ENCODE measurements around the gene ERV3-1. TPM values are rescaled to one million over a fixed set of nuclear protein-coding genes. Genes with fewer than 3 reads are reported as not detected.
A peak's percentile ranks its signal among the peaks of the same experiment; 100 is the strongest.

Gene ERV3-1
- total RNA-seq, 1 experiment from 2014 or later = 16.5 TPM

DNA sequence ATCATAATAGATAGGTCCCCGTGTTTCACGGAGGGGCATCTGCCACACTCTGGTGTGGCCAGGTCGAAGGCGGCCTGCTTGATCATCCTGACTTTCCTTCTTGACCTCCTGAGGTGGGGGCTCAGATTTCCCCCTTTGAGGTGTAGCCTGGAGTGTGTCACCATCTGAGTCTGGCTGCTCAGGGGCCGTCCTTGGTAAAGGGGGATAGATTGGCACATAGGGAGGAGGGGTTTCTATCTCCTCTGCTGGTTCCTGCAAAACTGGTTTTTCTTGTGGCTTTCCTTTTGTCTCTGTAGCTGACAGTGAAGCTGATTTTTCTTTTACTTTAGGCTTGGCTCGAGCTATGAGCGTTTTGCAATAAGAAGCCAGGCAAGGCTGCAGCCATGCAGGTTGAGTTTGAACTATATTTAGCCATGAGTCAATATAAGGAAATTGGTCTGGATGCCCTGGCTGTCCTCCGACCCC, 8.5 kb downstream of the ERV3-1 start:
- Histone ChIP-seq H2BK5ac (ENCODE audit: insufficient read length, low read length) (no peak overlapping the region), H3K79me1 (ENCODE audit: insufficient read depth, low read depth, low read length, poor library complexity, severe bottlenecking) (no peaks in the 10 kb centered on the region), H3K4me1 (ENCODE audit: insufficient read depth, low read length) (no peaks in the 10 kb centered on the region; the same call in 1 of the 2 replicates), H3K56ac (ENCODE audit: insufficient read length, low read depth, low read length) (no peak overlapping the region), H3K9ac (ENCODE audit: extremely low read depth, insufficient read length, low read length) (no peak overlapping the region), H2BK20ac (ENCODE audit: low read depth, low read length, poor library complexity, severe bottlenecking) (no peak overlapping the region), H3K18ac (ENCODE audit: insufficient read length, low read depth, low read length) (no peak overlapping the region), H4K91ac (ENCODE audit: insufficient read length, low read depth, low read length) (no peak overlapping the region), H4K20me1 (ENCODE audit: control insufficient read depth, insufficient read depth, insufficient read length) (no peaks in the 10 kb centered on the region), H4K5ac (ENCODE audit: insufficient read length, low read depth, low read length) (no peak overlapping the region), H2BK15ac (ENCODE audit: low read depth, low read length) (no peak overlapping the region), H3K4me2 (ENCODE audit: insufficient read depth, insufficient read length, low read length) (no peak overlapping the region), H2AK5ac (ENCODE audit: insufficient read length, low read length) (no peak overlapping the region), H3K27ac (ENCODE audit: insufficient read length, low read depth, low read length) (no peak overlapping the region), H2BK120ac (ENCODE audit: low read depth, low read length, poor library complexity, severe bottlenecking) (no peak overlapping the region), H3K23me2 (ENCODE audit: insufficient read length, low read depth, low read length, poor library complexity, severe bottlenecking) (no peaks in the 10 kb centered on the region), H2AFZ (ENCODE audit: low read length) (no peak overlapping the region), H3K27me3 (ENCODE audit: insufficient read depth, low read length) (no peaks in the 10 kb centered on the region), H4K8ac (replicated peaks; ENCODE audit: insufficient read length, low read depth, low read length) (no peak overlapping the region), H3K9me3 (ENCODE audit: control insufficient read depth, low read depth, low read length) (peaks cover 27% of the 10 kb centered on the region), H3T11ph (ENCODE audit: low read length) (no peak overlapping the region), H3K23ac (ENCODE audit: insufficient read length, low read depth, low read length) (no peak overlapping the region), H2BK12ac (ENCODE audit: insufficient read length, low read depth, low read length) (no peak overlapping the region), H3K79me2 (ENCODE audit: insufficient read depth, low read length) (peaks cover 3% of the 10 kb centered on the region; the same call in 1 of the 2 replicates), H3K4ac (ENCODE audit: low read depth, low read length) (no peak overlapping the region), H3K14ac (ENCODE audit: insufficient read depth, low read length) (no peak overlapping the region)
- Mint-ChIP-seq H3K27me3 (ENCODE audit: low read depth) (no peaks in the 10 kb centered on the region), H3K4me3 (peak overlapping the region in 1 of 2 experiments; percentile 25; a peak in 1 of 5 replicates), H3K27ac (peak overlapping the region in 2 of 3 experiments; percentile 85 to 88; a peak in 3 of 7 replicates), H3K9me3 (peaks cover 82 to 87% of the 10 kb centered on the region in 2 experiments), H3K4me1 (peaks cover 15 to 16% of the 10 kb centered on the region in 2 experiments), H3K36me3 (ENCODE audit: insufficient read depth in 1 of 3, low read depth in 3 of 3) (peaks cover 77 to 83% (median 80%) of the 10 kb centered on the region in 3 experiments)
- TF ChIP-seq, protein P1, sequence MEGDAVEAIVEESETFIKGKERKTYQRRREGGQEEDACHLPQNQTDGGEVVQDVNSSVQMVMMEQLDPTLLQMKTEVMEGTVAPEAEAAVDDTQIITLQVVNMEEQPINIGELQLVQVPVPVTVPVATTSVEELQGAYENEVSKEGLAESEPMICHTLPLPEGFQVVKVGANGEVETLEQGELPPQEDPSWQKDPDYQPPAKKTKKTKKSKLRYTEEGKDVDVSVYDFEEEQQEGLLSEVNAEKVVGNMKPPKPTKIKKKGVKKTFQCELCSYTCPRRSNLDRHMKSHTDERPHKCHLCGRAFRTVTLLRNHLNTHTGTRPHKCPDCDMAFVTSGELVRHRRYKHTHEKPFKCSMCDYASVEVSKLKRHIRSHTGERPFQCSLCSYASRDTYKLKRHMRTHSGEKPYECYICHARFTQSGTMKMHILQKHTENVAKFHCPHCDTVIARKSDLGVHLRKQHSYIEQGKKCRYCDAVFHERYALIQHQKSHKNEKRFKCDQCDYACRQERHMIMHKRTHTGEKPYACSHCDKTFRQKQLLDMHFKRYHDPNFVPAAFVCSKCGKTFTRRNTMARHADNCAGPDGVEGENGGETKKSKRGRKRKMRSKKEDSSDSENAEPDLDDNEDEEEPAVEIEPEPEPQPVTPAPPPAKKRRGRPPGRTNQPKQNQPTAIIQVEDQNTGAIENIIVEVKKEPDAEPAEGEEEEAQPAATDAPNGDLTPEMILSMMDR (conservative IDR thresholded peaks at IDR 0.05) = no peak
- DNase-seq = no peak
- WGBS (ENCODE audit: extremely low coverage, insufficient read length, low lambda C conversion rate) = no CpG with 5 or more reads among the region's 8 CpGs

Measured in H9 (cell line).